WTC11 (cell line): ENCODE data around the gene ZFP69B. TPM values are rescaled to one million over a fixed set of nuclear protein-coding genes. Genes with fewer than 3 reads are reported as not detected.
A peak's percentile ranks its signal among the peaks of the same experiment; 100 is the strongest.

Experiments used
- ATAC-seq: fragments of 200-7000 bp; cut with Tn5 transposase; 2 replicates; pipeline ENCODE4 v1.10.0; 2021; ENCODE audit warnings: mild to moderate bottlenecking, moderate library complexity
- CTCF ChIA-PET: fragments of 300-600 bp; sonication (Branson Sonifier 250); formaldehyde crosslinking; loops from one replicate; lab custom pipeline; 2021; ENCODE audit warnings: antibody characterized with exemption; lab: Charles Lee
- POLR2A ChIA-PET: fragments of 350-600 bp; sonication (Branson Sonifier 250); formaldehyde crosslinking; loops from one replicate; lab custom pipeline; 2021; ENCODE audit warnings: antibody characterized with exemption; lab: Charles Lee
- DNase-seq: peaks from one replicate; pipeline ENCODE4 v3.0.0; 2021; ENCODE audit warnings: low spot score
- H3K27ac Mint-ChIP-seq: 2 replicates; pipeline ENCODE4 v1.8.0; 2021; ENCODE audit warnings: mixed read lengths
- H3K27me3 Mint-ChIP-seq: 2 replicates; pipeline ENCODE4 v1.8.0; 2021; ENCODE audit warnings: low read depth, mild to moderate bottlenecking, moderate library complexity, mixed read lengths
- H3K36me3 Mint-ChIP-seq: 2 replicates; pipeline ENCODE4 v1.8.0; 2021; ENCODE audit warnings: mixed read lengths
- H3K4me1 Mint-ChIP-seq: 2 replicates; pipeline ENCODE4 v1.8.0; 2022; ENCODE audit warnings: mixed read lengths
- H3K4me3 Mint-ChIP-seq: 2 replicates; pipeline ENCODE4 v1.8.0; 2021; ENCODE audit warnings: mild to moderate bottlenecking, moderate library complexity, mixed read lengths
- H3K9me3 Mint-ChIP-seq: 2 replicates; pipeline ENCODE4 v1.8.0; 2021; ENCODE audit warnings: mixed read lengths
- ATF1 ChIP-seq: sonication (generic); formaldehyde crosslinking; IDR thresholded peaks from 2 replicates; pipeline ENCODE4 v1.8.1; 2023; ENCODE audit warnings: mild to moderate bottlenecking, moderate library complexity, missing genetic modification reagents
- ESRRA ChIP-seq: sonication (generic); formaldehyde crosslinking; IDR thresholded peaks from 2 replicates; pipeline ENCODE4 v1.8.1; 2022; ENCODE audit warnings: mild to moderate bottlenecking, missing genetic modification reagents, borderline replicate concordance
- RELA ChIP-seq: sonication (generic); formaldehyde crosslinking; IDR thresholded peaks from 2 replicates; pipeline ENCODE4 v1.8.1; 2022; ENCODE audit warnings: missing genetic modification reagents, mild to moderate bottlenecking, borderline replicate concordance
- TCF7 ChIP-seq: sonication (generic); formaldehyde crosslinking; IDR thresholded peaks from 2 replicates; pipeline ENCODE4 v1.8.0; 2022; ENCODE audit warnings: mild to moderate bottlenecking, low read depth, missing genetic modification reagents, moderate library complexity
- ZNF232 ChIP-seq: sonication (generic); formaldehyde crosslinking; IDR thresholded peaks from 2 replicates; pipeline ENCODE4 v1.8.0; 2022; ENCODE audit warnings: mild to moderate bottlenecking, missing genetic modification reagents
- ZNF396 ChIP-seq: fragments of 250-450 bp; sonication (Bioruptor Pico); IDR thresholded peaks from 2 replicates; pipeline ENCODE4 v1.8.0; 2021; ENCODE audit warnings: mild to moderate bottlenecking, moderate library complexity, borderline replicate concordance
- ZNF671 ChIP-seq: fragments of 250-450 bp; sonication (Bioruptor Pico); IDR thresholded peaks from 2 replicates; pipeline ENCODE4 v1.8.0; 2021; ENCODE audit warnings: mild to moderate bottlenecking
- total RNA-seq: library from RNA; stranded (reverse); gene quantifications from 3 replicates; pipeline ENCODE4 v1.2.3, GENCODE V29; 2021
- TF ChIP-seq, protein P1 (sequence below): sonication (generic); formaldehyde crosslinking; IDR thresholded peaks from 2 replicates; pipeline ENCODE4 v1.8.1; 2023; ENCODE audit warnings: mild to moderate bottlenecking, missing genetic modification reagents, borderline replicate concordance
- TF ChIP-seq, protein P2 (sequence below): fragments of 200-600 bp; IDR thresholded peaks from 2 replicates; pipeline ENCODE4 v1.8.0; 2022; ENCODE audit warnings: antibody characterized with exemption
- TF ChIP-seq, protein P3 (sequence below): sonication (generic); formaldehyde crosslinking; IDR thresholded peaks from 2 replicates; pipeline ENCODE4 v1.8.1; 2023; ENCODE audit warnings: mild to moderate bottlenecking, missing genetic modification reagents
- TF ChIP-seq, protein P4 (sequence below): sonication (generic); formaldehyde crosslinking; IDR thresholded peaks from 2 replicates; pipeline ENCODE4 v1.8.1; 2023; ENCODE audit warnings: mild to moderate bottlenecking, missing genetic modification reagents, moderate library complexity
- TF ChIP-seq, protein P5 (sequence below): sonication (generic); formaldehyde crosslinking; IDR thresholded peaks from 2 replicates; pipeline ENCODE4 v1.8.0; 2022; ENCODE audit warnings: mild to moderate bottlenecking, missing genetic modification reagents
- TF ChIP-seq, protein P6 (sequence below): sonication (generic); formaldehyde crosslinking; IDR thresholded peaks from 2 replicates; pipeline ENCODE4 v1.8.0; 2022; ENCODE audit warnings: missing genetic modification reagents
- TF ChIP-seq, protein P7 (sequence below): fragments of 250-450 bp; sonication (Bioruptor Pico); IDR thresholded peaks from 2 replicates; pipeline ENCODE4 v1.9.0; 2021; ENCODE audit warnings: mild to moderate bottlenecking

ZFP69B gene
- total RNA-seq, 1 experiment from 2014 or later = 8.2 TPM

DNA sequence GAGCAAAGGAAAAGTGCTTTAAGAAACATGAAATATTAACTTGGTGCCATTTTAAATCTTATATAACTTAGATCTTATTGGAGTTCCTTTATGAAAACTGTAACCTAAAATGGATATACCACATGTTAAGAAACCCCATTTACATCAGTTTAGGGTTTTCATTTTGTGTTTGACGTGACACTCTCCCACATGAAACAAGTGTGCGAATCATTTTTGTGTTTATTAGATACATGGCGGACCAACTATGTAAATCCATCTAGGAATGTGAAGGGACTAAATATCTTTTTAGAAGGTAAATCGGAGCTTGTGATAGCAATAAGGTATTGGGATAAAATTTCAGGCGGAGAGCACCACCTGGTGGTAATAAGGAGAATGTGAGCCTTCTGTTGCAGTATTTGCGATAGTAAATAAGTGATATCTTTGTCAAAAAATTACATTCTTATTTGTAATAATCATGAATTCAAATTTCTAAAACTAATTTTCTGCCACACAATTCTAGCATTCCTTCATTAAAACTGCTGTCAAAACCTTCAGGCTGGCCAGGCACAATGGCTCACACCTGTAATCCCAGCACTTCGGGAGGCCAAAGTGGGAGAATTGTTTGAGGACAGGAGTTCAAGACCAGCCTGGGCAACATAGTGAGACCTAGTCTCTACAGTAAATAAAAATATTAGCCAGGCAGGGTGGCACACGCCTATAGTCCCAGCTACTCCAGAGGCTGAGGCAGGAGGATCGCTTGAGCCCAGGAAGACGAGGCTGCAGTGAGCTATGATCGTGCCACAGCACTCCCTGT lies 45.4 kb upstream of the ZFP69B start:
- no peaks in the 10 kb centered on the region for H3K27me3 Mint-ChIP-seq
- no peak overlapping the region for H3K27ac Mint-ChIP-seq
- TF ChIP-seq, protein P1, sequence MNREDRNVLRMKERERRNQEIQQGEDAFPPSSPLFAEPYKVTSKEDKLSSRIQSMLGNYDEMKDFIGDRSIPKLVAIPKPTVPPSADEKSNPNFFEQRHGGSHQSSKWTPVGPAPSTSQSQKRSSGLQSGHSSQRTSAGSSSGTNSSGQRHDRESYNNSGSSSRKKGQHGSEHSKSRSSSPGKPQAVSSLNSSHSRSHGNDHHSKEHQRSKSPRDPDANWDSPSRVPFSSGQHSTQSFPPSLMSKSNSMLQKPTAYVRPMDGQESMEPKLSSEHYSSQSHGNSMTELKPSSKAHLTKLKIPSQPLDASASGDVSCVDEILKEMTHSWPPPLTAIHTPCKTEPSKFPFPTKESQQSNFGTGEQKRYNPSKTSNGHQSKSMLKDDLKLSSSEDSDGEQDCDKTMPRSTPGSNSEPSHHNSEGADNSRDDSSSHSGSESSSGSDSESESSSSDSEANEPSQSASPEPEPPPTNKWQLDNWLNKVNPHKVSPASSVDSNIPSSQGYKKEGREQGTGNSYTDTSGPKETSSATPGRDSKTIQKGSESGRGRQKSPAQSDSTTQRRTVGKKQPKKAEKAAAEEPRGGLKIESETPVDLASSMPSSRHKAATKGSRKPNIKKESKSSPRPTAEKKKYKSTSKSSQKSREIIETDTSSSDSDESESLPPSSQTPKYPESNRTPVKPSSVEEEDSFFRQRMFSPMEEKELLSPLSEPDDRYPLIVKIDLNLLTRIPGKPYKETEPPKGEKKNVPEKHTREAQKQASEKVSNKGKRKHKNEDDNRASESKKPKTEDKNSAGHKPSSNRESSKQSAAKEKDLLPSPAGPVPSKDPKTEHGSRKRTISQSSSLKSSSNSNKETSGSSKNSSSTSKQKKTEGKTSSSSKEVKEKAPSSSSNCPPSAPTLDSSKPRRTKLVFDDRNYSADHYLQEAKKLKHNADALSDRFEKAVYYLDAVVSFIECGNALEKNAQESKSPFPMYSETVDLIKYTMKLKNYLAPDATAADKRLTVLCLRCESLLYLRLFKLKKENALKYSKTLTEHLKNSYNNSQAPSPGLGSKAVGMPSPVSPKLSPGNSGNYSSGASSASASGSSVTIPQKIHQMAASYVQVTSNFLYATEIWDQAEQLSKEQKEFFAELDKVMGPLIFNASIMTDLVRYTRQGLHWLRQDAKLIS (CRISPR knock-in tag) = no peak
- TF ChIP-seq, protein P2, sequence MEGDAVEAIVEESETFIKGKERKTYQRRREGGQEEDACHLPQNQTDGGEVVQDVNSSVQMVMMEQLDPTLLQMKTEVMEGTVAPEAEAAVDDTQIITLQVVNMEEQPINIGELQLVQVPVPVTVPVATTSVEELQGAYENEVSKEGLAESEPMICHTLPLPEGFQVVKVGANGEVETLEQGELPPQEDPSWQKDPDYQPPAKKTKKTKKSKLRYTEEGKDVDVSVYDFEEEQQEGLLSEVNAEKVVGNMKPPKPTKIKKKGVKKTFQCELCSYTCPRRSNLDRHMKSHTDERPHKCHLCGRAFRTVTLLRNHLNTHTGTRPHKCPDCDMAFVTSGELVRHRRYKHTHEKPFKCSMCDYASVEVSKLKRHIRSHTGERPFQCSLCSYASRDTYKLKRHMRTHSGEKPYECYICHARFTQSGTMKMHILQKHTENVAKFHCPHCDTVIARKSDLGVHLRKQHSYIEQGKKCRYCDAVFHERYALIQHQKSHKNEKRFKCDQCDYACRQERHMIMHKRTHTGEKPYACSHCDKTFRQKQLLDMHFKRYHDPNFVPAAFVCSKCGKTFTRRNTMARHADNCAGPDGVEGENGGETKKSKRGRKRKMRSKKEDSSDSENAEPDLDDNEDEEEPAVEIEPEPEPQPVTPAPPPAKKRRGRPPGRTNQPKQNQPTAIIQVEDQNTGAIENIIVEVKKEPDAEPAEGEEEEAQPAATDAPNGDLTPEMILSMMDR = peak; percentile 72
- CTCF ChIA-PET = interaction anchor here (0.6 to 2.9 kb wide), 40 partner anchors 11 to 512 kb away, joined by 3 to 42 read pairs (median 5); partner anchors contain the start of genes COL9A2, SMAP2 and ZFP69B
- no peaks in the 10 kb centered on the region for H3K36me3 Mint-ChIP-seq
- H3K9me3 Mint-ChIP-seq = no peaks in the 10 kb centered on the region
- ATAC-seq (no peak), DNase-seq (no peak)
- H3K4me1 Mint-ChIP-seq = peaks cover 12% of the 10 kb centered on the region
- POLR2A ChIA-PET = interaction anchor here (0.5 kb wide), 1 partner anchor 1859 kb away, joined by 3 read pairs; no protein-coding TSS in a partner anchor
- H3K4me3 Mint-ChIP-seq = no peak overlapping the region

DNA sequence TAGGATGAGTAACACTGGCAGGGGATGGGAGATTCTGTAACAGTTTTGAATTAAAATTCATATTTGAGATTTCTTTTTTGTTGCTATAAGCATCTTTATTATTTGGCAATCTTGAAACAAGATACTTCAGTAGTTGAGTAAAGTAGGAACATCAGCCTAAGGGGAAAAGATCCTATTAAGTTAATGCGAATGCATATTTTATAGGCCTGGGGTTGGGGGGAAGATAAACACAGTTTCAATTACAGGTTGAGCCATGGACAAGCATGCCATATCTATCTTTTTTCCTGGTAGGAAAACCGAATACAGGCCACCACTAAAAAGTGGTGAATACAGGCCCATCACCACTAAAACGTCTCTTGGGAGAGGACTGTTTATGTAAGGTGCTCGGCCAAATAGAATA lies 44.5 kb upstream of the ZFP69B start:
- DNase-seq = no peak
- POLR2A ChIA-PET = no interaction called here
- Mint-ChIP-seq H3K4me1 (peaks cover 12% of the 10 kb centered on the region), H3K9me3 (no peaks in the 10 kb centered on the region), H3K4me3 (no peak overlapping the region), H3K36me3 (no peaks in the 10 kb centered on the region), H3K27ac (no peak overlapping the region), H3K27me3 (no peaks in the 10 kb centered on the region)
- TF ChIP-seq, protein P3, sequence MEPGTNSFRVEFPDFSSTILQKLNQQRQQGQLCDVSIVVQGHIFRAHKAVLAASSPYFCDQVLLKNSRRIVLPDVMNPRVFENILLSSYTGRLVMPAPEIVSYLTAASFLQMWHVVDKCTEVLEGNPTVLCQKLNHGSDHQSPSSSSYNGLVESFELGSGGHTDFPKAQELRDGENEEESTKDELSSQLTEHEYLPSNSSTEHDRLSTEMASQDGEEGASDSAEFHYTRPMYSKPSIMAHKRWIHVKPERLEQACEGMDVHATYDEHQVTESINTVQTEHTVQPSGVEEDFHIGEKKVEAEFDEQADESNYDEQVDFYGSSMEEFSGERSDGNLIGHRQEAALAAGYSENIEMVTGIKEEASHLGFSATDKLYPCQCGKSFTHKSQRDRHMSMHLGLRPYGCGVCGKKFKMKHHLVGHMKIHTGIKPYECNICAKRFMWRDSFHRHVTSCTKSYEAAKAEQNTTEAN = no peak
- TF ChIP-seq, protein P4, sequence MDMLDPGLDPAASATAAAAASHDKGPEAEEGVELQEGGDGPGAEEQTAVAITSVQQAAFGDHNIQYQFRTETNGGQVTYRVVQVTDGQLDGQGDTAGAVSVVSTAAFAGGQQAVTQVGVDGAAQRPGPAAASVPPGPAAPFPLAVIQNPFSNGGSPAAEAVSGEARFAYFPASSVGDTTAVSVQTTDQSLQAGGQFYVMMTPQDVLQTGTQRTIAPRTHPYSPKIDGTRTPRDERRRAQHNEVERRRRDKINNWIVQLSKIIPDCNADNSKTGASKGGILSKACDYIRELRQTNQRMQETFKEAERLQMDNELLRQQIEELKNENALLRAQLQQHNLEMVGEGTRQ (CRISPR knock-in tag) = no peak
- TF ChIP-seq ZNF232 = no peak
- TF ChIP-seq, protein P5, sequence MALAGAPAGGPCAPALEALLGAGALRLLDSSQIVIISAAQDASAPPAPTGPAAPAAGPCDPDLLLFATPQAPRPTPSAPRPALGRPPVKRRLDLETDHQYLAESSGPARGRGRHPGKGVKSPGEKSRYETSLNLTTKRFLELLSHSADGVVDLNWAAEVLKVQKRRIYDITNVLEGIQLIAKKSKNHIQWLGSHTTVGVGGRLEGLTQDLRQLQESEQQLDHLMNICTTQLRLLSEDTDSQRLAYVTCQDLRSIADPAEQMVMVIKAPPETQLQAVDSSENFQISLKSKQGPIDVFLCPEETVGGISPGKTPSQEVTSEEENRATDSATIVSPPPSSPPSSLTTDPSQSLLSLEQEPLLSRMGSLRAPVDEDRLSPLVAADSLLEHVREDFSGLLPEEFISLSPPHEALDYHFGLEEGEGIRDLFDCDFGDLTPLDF (CRISPR knock-in tag) = no peak
- CTCF ChIA-PET = interaction anchor here (1.5 to 2.9 kb wide), 13 partner anchors 10 to 327 kb away, joined by 3 to 42 read pairs (median 8); partner anchors contain the start of gene SMAP2
- ATAC-seq = no peak

DNA sequence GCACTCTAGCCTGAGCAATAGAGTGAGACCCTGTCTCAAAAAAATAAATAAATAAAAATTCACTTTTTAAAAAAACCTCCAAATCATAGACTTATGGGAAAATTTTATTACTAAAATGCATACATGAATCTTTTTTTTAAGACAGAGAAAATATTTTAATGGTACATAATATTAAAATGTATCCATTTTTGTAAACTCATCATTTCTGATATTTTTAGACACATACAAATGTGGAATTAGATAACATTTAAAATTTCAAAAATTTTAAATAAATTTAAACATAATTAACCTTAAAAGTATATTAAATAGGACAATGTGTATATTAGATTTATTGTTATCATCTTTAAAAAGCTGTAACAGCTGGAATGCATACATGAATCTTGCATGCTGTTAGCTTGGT lies 42.8 kb upstream of the ZFP69B start:
- Mint-ChIP-seq H3K4me1 (peaks cover 12% of the 10 kb centered on the region), H3K9me3 (no peaks in the 10 kb centered on the region), H3K27ac (no peak overlapping the region), H3K4me3 (no peak overlapping the region), H3K36me3 (no peaks in the 10 kb centered on the region), H3K27me3 (no peaks in the 10 kb centered on the region)
- ATAC-seq (no peak), DNase-seq (no peak)
- CTCF ChIA-PET = interaction anchor here (1.4 to 2.0 kb wide), 3 partner anchors 69 to 264 kb away, joined by 5 to 9 read pairs (median 8); no protein-coding TSS in a partner anchor
- POLR2A ChIA-PET = no interaction called here
- TF ChIP-seq TCF7 (CRISPR knock-in tag) = no peak
- TF ChIP-seq ATF1 = no peak
- TF ChIP-seq, protein P6, sequence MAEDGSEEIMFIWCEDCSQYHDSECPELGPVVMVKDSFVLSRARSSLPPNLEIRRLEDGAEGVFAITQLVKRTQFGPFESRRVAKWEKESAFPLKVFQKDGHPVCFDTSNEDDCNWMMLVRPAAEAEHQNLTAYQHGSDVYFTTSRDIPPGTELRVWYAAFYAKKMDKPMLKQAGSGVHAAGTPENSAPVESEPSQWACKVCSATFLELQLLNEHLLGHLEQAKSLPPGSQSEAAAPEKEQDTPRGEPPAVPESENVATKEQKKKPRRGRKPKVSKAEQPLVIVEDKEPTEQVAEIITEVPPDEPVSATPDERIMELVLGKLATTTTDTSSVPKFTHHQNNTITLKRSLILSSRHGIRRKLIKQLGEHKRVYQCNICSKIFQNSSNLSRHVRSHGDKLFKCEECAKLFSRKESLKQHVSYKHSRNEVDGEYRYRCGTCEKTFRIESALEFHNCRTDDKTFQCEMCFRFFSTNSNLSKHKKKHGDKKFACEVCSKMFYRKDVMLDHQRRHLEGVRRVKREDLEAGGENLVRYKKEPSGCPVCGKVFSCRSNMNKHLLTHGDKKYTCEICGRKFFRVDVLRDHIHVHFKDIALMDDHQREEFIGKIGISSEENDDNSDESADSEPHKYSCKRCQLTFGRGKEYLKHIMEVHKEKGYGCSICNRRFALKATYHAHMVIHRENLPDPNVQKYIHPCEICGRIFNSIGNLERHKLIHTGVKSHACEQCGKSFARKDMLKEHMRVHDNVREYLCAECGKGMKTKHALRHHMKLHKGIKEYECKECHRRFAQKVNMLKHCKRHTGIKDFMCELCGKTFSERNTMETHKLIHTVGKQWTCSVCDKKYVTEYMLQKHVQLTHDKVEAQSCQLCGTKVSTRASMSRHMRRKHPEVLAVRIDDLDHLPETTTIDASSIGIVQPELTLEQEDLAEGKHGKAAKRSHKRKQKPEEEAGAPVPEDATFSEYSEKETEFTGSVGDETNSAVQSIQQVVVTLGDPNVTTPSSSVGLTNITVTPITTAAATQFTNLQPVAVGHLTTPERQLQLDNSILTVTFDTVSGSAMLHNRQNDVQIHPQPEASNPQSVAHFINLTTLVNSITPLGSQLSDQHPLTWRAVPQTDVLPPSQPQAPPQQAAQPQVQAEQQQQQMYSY (CRISPR knock-in tag) = no peak
- TF ChIP-seq ZNF396 (CRISPR knock-in tag) = no peak
- TF ChIP-seq ZNF671 (CRISPR knock-in tag) = no peak
- TF ChIP-seq ESRRA (CRISPR knock-in tag) = no peak
- TF ChIP-seq, protein P7, sequence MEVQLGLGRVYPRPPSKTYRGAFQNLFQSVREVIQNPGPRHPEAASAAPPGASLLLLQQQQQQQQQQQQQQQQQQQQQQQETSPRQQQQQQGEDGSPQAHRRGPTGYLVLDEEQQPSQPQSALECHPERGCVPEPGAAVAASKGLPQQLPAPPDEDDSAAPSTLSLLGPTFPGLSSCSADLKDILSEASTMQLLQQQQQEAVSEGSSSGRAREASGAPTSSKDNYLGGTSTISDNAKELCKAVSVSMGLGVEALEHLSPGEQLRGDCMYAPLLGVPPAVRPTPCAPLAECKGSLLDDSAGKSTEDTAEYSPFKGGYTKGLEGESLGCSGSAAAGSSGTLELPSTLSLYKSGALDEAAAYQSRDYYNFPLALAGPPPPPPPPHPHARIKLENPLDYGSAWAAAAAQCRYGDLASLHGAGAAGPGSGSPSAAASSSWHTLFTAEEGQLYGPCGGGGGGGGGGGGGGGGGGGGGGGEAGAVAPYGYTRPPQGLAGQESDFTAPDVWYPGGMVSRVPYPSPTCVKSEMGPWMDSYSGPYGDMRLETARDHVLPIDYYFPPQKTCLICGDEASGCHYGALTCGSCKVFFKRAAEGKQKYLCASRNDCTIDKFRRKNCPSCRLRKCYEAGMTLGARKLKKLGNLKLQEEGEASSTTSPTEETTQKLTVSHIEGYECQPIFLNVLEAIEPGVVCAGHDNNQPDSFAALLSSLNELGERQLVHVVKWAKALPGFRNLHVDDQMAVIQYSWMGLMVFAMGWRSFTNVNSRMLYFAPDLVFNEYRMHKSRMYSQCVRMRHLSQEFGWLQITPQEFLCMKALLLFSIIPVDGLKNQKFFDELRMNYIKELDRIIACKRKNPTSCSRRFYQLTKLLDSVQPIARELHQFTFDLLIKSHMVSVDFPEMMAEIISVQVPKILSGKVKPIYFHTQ (CRISPR knock-in tag) = no peak
- TF ChIP-seq RELA (CRISPR knock-in tag) = no peak
